Suppressor macrophage treated with lipopolysaccharide for 4 hours (primary cell): ENCODE data around the gene FXYD1.
"Not testable (repeated sequence)": the region's sequence is repeated elsewhere in the genome, so short reads cannot be mapped to it uniquely, and the experiment has no call there.

Experiments used
- DNase-seq: peaks from one replicate; pipeline ENCODE4 v3.0.0-alpha.2; 2020

FXYD1 gene

GRCh38 chr19:35125749-35126623, 12.6 kb upstream of the FXYD1 start:
- no peak for DNase-seq

- DNase-seq, result no peak
Observed at GRCh38 chr19:35126624-35126959, 12.0 kb upstream of the FXYD1 start.

- DNase-seq, result no peak
Observed at GRCh38 chr19:35127871-35128270, 10.8 kb upstream of the FXYD1 start.

GRCh38 chr19:35128398-35129057, 10.1 kb upstream of the FXYD1 start:
- no peak for DNase-seq

GRCh38 chr19:35129724-35130274, 8.8 kb upstream of the FXYD1 start:
- DNase-seq, result not testable (repeated sequence)

- DNase-seq, result no peak
Observed at GRCh38 chr19:35130761-35131720, 7.6 kb upstream of the FXYD1 start.

GRCh38 chr19:35132254-35132653, 6.4 kb upstream of the FXYD1 start:
- no peak for DNase-seq

GRCh38 chr19:35133826-35134225, 4.8 kb upstream of the FXYD1 start:
- no peak for DNase-seq

GRCh38 chr19:35134601-35135242, 3.9 kb upstream of the FXYD1 start, which contains the start of gene LGI4:
LGI4 (minus strand) TSS chr19:35135059; CDS start chr19:35134680, 379 bp downstream.
- no peak for DNase-seq

- peak; percentile 79 for DNase-seq
Observed at GRCh38 chr19:35135389-35135909, 3.2 kb upstream of the FXYD1 start.

GRCh38 chr19:35136231-35136630, 2.4 kb upstream of the FXYD1 start:
- no peak for DNase-seq

- DNase-seq, result no peak
Observed at GRCh38 chr19:35136977-35137702, 1.5 kb upstream of the FXYD1 start.

GRCh38 chr19:35140207-35140961, 1.8 kb downstream of the FXYD1 start:
- DNase-seq, result no peak

- peak; percentile 94 for DNase-seq
Observed at GRCh38 chr19:35140962-35141836, 2.6 kb downstream of the FXYD1 start.

GRCh38 chr19:35141837-35142605, 3.4 kb downstream of the FXYD1 start:
- DNase-seq, result peak; percentile 42

GRCh38 chr19:35142606-35143230, 4.1 kb downstream of the FXYD1 start:
- DNase-seq, result peak; percentile 62

GRCh38 chr19:35143231-35143715, 4.6 kb downstream of the FXYD1 start, which contains the start of gene FXYD7:
FXYD7 (plus strand) TSS chr19:35143255; CDS start chr19:35143334, 79 bp downstream.
- no peak for DNase-seq

GRCh38 chr19:35143818-35144217, 5.2 kb downstream of the FXYD1 start:
- DNase-seq, result no peak
